ENCODE measurements around the gene SRRD. TPM values are rescaled to one million over a fixed set of nuclear protein-coding genes. Genes with fewer than 3 reads are reported as not detected.

SRRD gene
- total RNA-seq, 1 experiment from 2014 or later, result 25.1 TPM

DNA sequence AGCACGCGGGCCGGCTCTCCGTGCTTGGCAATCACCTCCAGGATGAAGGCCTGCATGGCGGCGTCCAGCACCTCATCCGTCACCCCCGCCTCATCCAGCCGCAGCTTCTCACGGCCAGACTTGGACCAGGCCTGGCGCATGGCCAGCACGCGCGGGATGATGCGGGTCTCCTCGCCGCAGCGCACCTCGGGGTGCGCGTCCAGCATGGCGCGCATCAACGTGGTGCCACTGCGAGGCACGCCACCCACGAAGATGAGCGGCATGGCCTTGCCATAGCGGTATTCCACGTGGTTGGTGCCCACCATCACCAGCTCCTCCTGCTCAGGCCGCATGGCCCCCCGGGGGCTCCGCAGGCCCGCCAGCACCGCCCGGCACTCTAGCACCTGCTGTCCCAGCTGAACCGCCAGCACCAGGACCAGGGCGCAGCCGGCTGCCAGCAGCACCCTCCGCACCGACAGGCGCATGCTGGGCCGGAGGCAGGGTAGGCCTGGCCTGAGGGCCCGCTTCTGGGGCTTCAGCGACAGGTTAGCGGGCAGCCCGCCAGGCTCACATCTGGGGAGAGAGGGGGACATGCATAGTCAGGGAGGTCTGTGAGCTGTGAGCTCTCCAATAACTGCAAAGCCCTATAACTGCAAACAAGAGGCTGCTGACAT is 57.6 kb downstream of the SRRD start:
- ATAC-seq, result no peak
- CTCF ChIA-PET, result no interaction called here
- POLR2A ChIA-PET, result no interaction called here

DNA sequence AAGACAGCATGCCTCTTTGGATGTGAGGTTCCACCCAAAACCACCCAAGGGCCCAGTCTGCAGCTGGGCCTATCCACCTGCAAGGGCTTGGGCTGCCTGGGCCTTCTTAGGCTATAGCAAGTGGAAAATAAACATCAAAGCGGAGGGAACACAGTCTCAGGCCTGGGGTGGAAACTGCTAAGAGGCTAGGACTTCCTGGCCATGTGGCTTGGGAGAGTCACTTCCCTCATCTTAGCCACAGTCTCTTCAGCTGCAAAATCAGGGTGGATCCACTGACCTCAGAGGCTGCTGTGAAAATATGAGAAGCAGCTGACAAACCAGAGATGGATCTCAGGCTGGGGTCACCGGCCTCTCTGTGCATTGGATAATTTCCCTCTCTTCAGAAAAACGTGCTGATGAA is 59.2 kb downstream of the SRRD start:
- ChIA-PET POLR2A (interaction anchor here (0.9 kb wide), 1 partner anchor 25 kb away, joined by 3 read pairs; no protein-coding TSS in a partner anchor), CTCF (no interaction called here)
- H3K4me1 Mint-ChIP-seq, result peaks cover 1% of the 10 kb centered on the region; the same call in 1 of the 2 replicates
- DNase-seq (ENCODE audit: low spot score) (no peak), ATAC-seq (no peak)
- H3K4me3 Mint-ChIP-seq, result no peak overlapping the region
- no peak overlapping the region; the same call in 1 of the 2 replicates for H3K27ac Mint-ChIP-seq
- H3K27me3 Mint-ChIP-seq (ENCODE audit: low read depth), result no peaks in the 10 kb centered on the region; the same call in 1 of the 2 replicates
- peaks cover 32% of the 10 kb centered on the region for H3K36me3 Mint-ChIP-seq
- no peak for TF ChIP-seq ZNF263 (CRISPR knock-in tag; IDR thresholded peaks at IDR 0.05; ENCODE audit: low read depth)
- TF ChIP-seq TCF7 (CRISPR knock-in tag; IDR thresholded peaks at IDR 0.05; ENCODE audit: low read depth), result no peak
- TF ChIP-seq CBFB (CRISPR knock-in tag; IDR thresholded peaks at IDR 0.05; ENCODE audit: low read depth), result no peak
- TF ChIP-seq, protein P1, sequence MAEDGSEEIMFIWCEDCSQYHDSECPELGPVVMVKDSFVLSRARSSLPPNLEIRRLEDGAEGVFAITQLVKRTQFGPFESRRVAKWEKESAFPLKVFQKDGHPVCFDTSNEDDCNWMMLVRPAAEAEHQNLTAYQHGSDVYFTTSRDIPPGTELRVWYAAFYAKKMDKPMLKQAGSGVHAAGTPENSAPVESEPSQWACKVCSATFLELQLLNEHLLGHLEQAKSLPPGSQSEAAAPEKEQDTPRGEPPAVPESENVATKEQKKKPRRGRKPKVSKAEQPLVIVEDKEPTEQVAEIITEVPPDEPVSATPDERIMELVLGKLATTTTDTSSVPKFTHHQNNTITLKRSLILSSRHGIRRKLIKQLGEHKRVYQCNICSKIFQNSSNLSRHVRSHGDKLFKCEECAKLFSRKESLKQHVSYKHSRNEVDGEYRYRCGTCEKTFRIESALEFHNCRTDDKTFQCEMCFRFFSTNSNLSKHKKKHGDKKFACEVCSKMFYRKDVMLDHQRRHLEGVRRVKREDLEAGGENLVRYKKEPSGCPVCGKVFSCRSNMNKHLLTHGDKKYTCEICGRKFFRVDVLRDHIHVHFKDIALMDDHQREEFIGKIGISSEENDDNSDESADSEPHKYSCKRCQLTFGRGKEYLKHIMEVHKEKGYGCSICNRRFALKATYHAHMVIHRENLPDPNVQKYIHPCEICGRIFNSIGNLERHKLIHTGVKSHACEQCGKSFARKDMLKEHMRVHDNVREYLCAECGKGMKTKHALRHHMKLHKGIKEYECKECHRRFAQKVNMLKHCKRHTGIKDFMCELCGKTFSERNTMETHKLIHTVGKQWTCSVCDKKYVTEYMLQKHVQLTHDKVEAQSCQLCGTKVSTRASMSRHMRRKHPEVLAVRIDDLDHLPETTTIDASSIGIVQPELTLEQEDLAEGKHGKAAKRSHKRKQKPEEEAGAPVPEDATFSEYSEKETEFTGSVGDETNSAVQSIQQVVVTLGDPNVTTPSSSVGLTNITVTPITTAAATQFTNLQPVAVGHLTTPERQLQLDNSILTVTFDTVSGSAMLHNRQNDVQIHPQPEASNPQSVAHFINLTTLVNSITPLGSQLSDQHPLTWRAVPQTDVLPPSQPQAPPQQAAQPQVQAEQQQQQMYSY (CRISPR knock-in tag; IDR thresholded peaks at IDR 0.05), result no peak
- TF ChIP-seq, protein P2, sequence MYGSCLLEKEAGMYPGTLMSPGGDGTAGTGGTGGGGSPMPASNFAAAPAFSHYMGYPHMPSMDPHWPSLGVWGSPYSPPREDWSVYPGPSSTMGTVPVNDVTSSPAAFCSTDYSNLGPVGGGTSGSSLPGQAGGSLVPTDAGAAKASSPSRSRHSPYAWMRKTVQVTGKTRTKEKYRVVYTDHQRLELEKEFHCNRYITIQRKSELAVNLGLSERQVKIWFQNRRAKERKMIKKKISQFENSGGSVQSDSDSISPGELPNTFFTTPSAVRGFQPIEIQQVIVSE (CRISPR knock-in tag; IDR thresholded peaks at IDR 0.05; ENCODE audit: borderline replicate concordance), result no peak
- TF ChIP-seq ZBTB21 (CRISPR knock-in tag; IDR thresholded peaks at IDR 0.05; ENCODE audit: borderline replicate concordance), result no peak
- TF ChIP-seq, protein P3, sequence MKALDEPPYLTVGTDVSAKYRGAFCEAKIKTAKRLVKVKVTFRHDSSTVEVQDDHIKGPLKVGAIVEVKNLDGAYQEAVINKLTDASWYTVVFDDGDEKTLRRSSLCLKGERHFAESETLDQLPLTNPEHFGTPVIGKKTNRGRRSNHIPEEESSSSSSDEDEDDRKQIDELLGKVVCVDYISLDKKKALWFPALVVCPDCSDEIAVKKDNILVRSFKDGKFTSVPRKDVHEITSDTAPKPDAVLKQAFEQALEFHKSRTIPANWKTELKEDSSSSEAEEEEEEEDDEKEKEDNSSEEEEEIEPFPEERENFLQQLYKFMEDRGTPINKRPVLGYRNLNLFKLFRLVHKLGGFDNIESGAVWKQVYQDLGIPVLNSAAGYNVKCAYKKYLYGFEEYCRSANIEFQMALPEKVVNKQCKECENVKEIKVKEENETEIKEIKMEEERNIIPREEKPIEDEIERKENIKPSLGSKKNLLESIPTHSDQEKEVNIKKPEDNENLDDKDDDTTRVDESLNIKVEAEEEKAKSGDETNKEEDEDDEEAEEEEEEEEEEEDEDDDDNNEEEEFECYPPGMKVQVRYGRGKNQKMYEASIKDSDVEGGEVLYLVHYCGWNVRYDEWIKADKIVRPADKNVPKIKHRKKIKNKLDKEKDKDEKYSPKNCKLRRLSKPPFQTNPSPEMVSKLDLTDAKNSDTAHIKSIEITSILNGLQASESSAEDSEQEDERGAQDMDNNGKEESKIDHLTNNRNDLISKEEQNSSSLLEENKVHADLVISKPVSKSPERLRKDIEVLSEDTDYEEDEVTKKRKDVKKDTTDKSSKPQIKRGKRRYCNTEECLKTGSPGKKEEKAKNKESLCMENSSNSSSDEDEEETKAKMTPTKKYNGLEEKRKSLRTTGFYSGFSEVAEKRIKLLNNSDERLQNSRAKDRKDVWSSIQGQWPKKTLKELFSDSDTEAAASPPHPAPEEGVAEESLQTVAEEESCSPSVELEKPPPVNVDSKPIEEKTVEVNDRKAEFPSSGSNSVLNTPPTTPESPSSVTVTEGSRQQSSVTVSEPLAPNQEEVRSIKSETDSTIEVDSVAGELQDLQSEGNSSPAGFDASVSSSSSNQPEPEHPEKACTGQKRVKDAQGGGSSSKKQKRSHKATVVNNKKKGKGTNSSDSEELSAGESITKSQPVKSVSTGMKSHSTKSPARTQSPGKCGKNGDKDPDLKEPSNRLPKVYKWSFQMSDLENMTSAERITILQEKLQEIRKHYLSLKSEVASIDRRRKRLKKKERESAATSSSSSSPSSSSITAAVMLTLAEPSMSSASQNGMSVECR (CRISPR knock-in tag; IDR thresholded peaks at IDR 0.05; ENCODE audit: borderline replicate concordance), result no peak
- TF ChIP-seq, protein P4, sequence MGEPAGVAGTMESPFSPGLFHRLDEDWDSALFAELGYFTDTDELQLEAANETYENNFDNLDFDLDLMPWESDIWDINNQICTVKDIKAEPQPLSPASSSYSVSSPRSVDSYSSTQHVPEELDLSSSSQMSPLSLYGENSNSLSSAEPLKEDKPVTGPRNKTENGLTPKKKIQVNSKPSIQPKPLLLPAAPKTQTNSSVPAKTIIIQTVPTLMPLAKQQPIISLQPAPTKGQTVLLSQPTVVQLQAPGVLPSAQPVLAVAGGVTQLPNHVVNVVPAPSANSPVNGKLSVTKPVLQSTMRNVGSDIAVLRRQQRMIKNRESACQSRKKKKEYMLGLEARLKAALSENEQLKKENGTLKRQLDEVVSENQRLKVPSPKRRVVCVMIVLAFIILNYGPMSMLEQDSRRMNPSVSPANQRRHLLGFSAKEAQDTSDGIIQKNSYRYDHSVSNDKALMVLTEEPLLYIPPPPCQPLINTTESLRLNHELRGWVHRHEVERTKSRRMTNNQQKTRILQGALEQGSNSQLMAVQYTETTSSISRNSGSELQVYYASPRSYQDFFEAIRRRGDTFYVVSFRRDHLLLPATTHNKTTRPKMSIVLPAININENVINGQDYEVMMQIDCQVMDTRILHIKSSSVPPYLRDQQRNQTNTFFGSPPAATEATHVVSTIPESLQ (CRISPR knock-in tag; IDR thresholded peaks at IDR 0.05), result no peak
- TF ChIP-seq NR3C1 (CRISPR knock-in tag; conservative IDR thresholded peaks at IDR 0.05; ENCODE audit: low read depth), result no peak
- TF ChIP-seq RORB (CRISPR knock-in tag; IDR thresholded peaks at IDR 0.05), result no peak
- no peak for TF ChIP-seq MYBL2 (CRISPR knock-in tag; IDR thresholded peaks at IDR 0.05)
- no peak for TF ChIP-seq FOXJ3 (CRISPR knock-in tag; IDR thresholded peaks at IDR 0.05; ENCODE audit: borderline replicate concordance)
- TF ChIP-seq, protein P5, sequence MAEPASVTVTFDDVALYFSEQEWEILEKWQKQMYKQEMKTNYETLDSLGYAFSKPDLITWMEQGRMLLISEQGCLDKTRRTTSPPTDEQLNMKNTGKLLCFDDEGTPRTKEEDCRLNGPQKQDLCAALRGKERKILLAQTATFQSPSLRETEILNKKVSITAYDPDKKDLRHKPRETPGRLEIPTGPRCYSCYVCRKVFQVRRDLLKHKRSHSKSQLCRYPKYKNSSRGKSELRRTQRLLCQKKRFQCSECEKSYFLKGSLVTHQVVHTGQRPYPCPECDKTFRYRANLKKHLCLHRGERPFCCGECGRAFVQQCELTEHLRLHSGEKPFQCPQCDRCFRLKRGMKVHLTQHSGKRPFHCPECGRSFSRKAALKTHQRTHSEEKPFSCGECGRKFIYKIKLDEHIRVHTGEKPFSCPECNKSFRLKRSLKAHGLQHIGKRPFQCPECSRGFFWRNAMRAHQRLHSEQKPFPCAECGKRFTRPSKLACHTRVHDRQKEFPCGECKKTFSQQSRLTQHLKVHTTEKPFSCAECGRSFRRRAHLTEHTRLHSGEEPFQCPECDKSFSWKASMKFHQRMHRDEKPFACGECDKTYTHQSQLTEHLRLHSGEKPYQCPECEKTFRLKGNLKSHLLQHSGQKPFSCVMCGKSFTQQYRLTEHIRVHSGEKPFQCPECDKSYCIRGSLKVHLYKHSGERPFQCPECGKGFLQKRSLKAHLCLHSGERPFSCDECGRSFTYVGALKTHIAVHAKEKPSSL (CRISPR knock-in tag; conservative IDR thresholded peaks at IDR 0.05), result no peak
- TF ChIP-seq GRHL2 (CRISPR knock-in tag; IDR thresholded peaks at IDR 0.05; ENCODE audit: insufficient replicate concordance, severe bottlenecking), result no peak
- TF ChIP-seq, protein P6, sequence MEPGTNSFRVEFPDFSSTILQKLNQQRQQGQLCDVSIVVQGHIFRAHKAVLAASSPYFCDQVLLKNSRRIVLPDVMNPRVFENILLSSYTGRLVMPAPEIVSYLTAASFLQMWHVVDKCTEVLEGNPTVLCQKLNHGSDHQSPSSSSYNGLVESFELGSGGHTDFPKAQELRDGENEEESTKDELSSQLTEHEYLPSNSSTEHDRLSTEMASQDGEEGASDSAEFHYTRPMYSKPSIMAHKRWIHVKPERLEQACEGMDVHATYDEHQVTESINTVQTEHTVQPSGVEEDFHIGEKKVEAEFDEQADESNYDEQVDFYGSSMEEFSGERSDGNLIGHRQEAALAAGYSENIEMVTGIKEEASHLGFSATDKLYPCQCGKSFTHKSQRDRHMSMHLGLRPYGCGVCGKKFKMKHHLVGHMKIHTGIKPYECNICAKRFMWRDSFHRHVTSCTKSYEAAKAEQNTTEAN (CRISPR knock-in tag; IDR thresholded peaks at IDR 0.05), result no peak
- no peak for TF ChIP-seq ZNF219 (CRISPR knock-in tag; IDR thresholded peaks at IDR 0.05; ENCODE audit: borderline replicate concordance)
- H3K9me3 Mint-ChIP-seq, result no peaks in the 10 kb centered on the region

More for the DNA sequence above, 57.6 kb downstream of the SRRD start:
- TF ChIP-seq RORB (CRISPR knock-in tag; IDR thresholded peaks at IDR 0.05), result no peak
- TF ChIP-seq GABPB1 (CRISPR knock-in tag; IDR thresholded peaks at IDR 0.05), result no peak
- TF ChIP-seq MYBL2 (CRISPR knock-in tag; IDR thresholded peaks at IDR 0.05), result no peak
- no peak for TF ChIP-seq GRHL2 (CRISPR knock-in tag; IDR thresholded peaks at IDR 0.05; ENCODE audit: insufficient replicate concordance, severe bottlenecking)
- TF ChIP-seq, protein P2 (CRISPR knock-in tag; IDR thresholded peaks at IDR 0.05; ENCODE audit: borderline replicate concordance), result no peak
- TF ChIP-seq SP1 (CRISPR knock-in tag; conservative IDR thresholded peaks at IDR 0.05), result no peak
- Mint-ChIP-seq H3K27ac (no peak overlapping the region), H3K4me3 (no peak overlapping the region), H3K36me3 (peaks cover 37% of the 10 kb centered on the region), H3K27me3 (ENCODE audit: low read depth) (no peaks in the 10 kb centered on the region), H3K9me3 (no peaks in the 10 kb centered on the region), H3K4me1 (no peaks in the 10 kb centered on the region)
- DNase-seq (ENCODE audit: low spot score), result no peak
